HG02763 (cell line): ENCODE measurements around the gene MMP24OS.
"Not testable (repeated sequence)": the region's sequence is repeated elsewhere in the genome, so short reads cannot be mapped to it uniquely, and the experiment has no call there.

Source experiments
- ATAC-seq: cut with Tn5 transposase; IDR thresholded peaks from one replicate; pipeline ENCODE4 v1.9.1; 2021; ENCODE audit warnings: mild to moderate bottlenecking, moderate library complexity; ENCODE audit not compliant: unreplicated experiment

MMP24OS gene

DNA sequence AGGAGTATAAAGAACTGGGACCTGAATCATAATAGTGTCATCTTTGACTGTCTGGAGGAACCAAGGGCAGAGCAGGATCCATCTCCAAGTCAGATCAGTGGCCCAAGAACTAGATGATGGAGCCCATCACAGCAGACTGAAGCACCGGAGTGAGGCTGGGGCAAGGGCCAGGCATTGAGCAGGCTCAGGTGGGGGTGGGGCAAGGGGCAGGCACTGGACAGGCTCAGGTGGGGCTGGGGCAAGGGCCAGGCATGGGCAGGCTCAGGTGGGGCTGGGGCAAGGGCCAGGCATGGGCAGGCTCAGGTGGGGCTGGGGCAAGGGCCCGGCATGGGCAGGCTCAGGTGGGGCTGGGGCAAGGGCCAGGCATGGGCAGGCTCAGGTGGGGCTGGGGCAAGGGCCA is 25.3 kb downstream of the MMP24OS start:
- not testable (repeated sequence) for ATAC-seq

DNA sequence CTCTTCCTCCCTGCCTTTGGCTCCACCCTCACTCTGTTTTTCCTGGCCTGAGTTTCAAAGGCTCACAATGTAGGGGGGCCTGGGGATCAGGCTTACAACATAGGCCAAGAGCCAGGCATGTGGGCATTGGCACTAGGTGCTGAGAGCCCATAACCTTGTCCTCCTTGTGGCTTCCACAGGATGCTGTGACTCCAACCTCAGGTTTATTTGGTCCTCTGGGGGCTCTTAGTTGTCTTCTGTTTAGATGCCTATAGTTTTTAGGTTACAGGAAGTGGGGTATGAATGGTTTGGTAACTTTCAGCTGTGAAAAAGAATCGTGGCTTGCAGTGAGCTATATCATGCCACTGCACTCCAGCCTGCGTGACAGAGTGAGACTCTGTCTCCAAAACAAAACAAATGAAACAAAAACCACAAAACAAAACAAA is 25.9 kb downstream of the MMP24OS start:
- ATAC-seq = no peak

DNA sequence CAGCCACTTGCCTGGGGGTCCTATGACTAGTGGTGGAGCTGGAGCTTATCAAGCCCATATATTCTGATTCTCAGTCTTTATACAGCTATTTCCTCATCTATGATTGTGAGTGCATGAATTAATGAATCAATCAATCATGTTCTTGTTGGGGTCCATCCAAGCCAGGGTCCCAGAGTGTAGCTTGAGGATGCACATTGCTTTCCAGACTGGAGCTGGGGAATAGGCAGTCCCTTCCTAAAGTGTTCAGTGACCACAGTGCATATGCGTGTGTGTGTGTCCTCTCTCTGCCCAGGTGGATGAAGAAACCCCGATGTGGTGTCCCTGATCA is 26.3 kb downstream of the MMP24OS start:
- no peak for ATAC-seq

DNA sequence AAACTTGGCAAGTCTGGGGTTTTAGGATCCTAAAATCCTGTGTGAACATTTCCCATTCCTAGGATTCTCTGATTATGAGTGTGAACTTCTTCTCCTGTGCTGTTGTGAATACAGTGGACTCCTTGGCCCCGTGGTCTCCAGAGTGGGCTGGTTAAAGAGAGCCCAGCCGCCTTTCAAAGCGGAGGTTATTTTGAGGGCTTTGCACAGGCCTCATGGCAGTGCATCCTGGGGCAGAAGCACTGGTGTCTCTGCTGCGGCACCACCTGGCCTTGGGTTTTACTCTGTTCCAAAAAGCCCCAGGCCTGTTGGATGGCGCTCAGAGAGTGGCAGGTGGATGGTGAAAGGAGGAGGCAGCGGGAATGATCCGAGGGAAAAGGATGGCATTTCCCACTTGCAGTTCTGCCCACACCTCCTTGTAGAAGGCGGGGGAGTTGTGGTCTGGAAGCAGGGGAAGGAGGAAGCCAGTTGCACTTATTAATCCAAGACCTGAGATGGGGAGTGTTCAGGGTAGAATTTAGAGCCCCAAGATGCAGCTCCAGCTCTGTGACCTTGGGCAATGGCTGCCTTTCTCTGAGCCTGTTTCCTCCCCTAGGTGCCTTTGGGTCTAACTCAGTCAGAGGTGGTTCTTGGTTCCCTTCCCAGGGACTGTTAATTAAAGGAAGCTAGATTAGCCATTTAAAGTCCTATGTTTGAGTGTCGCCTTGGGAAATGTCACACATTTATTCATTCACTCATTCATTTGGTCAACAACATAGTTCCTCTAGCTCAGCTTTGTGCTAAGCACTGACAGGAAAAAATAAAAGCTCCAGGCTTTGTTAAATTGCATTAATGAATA is 29.1 kb downstream of the MMP24OS start:
- no peak for ATAC-seq

DNA sequence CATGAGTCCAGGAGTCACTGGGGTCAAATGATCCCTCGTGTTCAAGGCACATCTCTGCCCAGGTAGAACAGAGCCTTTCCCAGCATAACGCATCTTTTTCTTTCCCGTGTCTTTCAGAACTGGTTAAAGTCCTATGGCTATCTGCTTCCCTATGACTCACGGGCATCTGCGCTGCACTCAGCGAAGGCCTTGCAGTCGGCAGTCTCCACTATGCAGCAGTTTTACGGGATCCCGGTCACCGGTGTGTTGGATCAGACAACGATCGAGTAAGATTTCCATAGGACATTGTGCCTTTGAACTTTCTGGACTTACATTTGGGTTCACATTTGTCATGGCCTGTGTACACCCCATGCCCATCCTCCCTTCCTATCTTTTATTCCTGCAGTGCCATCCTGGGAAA is 31.2 kb downstream of the MMP24OS start:
- no peak for ATAC-seq

DNA sequence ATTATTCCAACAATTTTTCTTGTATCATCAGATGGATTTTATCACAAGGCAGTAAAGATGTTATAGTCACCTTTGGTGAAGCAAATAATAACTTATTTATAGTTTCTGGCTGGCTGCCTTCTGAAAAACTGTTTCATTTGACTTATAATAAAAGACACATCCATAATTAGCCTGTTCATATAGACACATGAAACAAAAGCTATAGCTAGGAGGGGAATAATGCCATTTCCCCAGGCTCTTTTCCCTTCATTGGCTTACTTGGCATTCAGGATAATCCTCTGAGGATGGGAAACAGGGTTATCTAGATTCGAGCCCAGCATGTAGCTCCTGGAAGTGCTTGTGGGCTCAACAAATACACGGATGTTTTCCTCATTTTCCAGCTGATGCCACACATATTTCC is 33.9 kb downstream of the MMP24OS start:
- no peak for ATAC-seq

DNA sequence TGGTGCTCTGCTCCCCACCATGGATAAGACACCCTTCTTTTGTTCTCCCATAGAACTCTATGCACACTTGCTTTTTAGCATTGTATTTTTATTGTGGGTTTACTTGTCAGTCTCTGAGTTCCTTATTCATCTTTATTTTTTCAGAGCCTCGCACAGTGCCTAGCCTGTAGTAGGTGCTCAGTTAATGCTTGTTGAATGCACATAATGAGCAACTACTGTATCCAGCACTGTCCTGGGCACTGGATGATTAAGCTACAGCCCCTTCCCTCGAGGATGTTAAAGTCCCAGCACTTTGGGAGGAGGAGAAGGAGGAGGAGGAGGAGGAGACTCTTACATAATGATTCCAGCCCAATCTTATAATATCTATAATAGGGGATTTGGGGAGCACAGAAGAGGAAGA is 34.6 kb downstream of the MMP24OS start:
- ATAC-seq = no peak

DNA sequence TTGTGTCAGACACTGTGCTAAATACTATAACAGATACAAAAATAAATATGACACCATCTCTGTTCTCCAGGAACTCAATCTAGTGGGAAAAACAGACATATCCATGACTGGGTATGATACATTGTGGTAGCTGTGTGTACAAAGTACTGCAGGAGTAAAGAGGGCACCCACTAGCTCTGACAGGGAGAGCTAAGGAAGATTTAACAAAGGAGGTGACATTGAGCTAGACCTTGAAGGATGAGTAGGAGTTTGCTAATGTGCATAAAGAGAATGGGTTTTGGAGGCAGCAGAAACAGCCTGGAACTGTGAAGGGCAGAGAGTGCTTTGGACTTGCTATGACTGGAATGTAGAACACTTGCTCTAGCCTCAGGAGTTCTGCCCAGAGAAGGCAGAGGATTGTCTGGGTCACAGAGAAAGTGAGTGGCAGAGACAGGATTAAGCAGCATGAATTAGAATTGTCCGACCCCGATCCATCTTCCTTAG is 37.1 kb downstream of the MMP24OS start:
- ATAC-seq = no peak

DNA sequence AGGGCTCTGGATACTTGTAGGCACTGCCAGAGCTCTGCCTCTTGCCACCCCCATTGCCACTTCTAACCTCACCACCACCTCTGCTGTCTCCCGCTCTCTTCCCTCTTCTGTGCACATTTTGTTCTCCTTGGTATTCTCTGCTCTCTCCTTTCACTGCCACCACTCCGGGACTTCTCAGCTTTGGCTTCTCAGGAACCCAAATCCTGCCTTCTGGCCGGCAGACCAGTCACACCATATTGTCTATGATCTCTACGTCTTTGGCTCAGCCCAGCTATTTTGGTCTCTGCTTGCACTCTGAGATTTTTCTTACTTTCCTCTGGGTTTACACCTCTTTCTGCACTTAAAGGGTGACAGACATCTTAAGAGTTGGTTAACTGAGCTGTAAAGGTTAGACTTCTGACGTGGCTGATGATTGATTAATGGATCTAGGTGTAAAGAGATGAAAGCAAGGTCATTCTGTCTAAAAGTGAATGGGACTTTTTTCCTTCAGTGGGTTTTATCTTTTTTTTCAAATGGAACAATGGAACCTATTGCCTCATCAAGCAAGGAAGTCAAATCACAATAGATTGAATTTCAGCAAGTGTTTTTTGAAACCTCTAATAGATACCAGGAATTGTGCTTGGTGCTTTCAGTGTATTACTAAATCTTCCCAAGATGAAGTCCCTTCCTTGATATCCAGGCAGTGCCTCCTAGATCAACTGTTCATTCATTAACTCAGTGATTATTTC is 37.7 kb downstream of the MMP24OS start:
- ATAC-seq = no peak

DNA sequence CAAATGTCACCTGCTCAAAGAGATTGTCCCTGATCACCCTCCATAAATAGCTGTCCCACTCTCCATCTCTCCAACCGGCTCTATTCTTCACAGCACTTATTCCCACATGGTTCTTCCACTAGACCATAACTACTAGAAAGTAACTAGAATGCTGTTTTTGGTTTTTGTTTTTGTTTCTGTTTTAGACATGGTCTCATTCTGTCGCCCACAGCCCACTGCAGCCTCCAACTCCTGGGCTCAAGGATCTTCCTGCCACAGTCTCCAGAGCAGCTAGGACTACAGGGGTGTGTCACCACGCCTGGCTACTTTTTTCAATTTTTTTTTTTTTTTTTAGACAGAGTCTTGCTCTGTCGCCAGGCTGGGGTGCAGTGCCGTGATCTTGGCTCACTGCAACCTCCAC is 39.2 kb downstream of the MMP24OS start:
- no peak for ATAC-seq

DNA sequence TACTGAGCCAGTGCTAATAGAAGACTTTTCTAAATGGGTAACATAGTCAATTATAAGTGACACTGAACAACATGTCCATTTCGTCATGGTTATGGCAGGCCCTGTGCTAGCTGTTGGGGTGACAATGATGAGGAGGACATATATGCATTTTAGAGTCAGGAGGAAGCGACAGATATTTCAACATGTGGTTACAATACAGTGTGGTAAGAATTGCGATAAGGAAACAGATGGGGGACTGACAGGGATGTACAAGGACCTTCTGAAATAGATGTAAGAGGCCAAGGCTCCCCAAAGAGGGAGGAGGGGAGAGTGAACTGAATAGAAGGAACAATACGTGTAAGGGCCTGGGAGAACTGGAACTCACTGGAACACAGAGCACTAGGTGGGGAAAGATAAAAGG is 39.8 kb downstream of the MMP24OS start:
- ATAC-seq = no peak

DNA sequence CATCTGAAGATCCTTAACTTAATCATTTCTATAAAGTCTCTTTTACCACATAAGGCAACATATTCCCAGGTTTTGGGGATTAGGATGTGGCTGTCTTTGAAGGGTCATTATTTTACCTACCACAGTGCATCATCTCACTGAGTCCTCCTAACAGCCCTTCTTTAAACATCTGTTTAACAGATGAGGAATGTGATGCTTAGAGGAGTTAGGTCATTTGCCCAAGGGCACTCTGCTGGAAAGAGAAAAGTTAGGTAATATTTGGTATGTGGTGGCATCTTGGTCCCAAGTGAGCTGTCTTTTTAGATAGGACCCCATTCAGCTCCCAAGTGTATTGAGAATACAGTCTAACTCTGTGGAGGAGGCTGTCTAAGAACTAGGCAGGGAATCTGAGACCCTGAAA is 40.4 kb downstream of the MMP24OS start:
- no peak for ATAC-seq

DNA sequence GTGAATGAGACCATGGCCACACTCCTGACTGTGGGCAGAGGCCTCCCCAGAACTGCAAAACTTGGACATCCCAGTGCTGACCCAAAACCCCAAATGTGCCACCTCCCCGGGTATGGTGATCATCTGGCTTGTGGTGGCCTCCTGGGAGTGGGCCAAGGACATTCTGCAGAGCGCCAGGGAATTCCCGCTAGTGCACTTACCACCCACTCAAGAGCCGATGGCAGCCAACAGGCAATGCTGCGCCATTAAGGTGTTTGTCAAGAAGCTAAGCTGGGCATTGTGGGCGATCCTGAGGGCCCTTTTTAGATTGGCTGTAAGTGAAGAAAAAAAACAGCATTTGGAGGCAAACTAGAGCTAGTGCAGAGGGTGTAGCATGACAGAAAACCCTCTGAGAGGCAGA is 42.0 kb downstream of the MMP24OS start:
- ATAC-seq = no peak

DNA sequence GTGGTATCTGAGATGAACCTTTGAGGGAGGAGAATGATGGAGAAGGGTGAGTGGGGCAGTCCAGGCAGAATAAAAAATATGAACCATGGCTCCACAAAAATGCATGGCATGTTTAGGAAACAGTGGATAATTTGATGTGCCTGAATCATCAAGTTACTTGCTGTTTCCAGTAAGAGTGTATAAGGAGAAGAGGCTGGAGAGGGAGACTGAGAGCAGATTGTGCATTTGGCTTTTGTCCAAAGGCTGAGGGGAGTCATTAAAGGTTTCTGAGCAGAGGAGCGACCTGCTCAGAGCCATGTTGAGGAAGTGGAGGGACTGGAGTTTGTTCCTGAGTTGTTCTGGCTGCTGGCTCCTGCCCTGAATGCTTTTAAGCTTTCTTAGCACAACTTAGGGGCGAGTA is 45.3 kb downstream of the MMP24OS start:
- no peak for ATAC-seq

DNA sequence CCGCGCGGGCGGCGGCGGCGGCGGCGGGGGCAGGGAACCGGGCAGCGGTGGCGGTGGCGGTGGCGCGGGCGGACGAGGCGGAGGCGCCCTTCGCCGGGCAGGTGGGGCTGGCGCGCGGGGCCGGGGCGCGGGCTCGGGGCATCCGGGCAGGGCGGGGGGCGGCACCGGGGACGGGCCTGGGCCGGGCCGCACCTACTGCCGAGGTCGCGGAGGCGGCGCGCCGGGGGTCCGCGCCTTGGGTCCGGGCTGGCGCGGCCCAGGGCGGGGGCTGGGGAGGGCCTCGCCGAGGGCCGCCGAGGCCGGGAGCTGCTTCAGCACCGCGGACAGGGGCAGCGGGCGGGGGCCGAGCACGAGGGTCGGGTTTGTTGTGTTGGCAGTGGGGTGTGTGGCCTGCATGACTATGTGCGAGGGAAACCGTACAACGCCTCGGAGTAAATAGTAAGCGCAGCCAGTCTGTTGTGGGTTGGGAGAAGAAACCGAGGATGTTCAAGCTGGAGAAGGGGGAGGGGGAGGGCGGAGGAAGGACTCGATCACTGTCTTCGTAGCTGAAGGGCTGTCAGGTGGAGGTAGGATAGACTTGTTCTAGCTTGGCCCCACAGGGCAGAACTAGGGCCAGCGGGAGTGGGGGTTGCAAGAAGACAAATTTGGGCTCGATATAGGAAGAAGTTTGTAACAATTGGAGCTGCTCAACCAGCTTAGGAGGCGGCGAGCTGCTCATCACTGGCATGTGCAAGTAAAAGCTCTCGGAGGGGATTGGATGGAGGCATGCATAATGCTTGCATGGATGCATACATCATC is 50.8 kb downstream of the MMP24OS start:
- no peak for ATAC-seq
